Measurements from ENCODE around the gene FAM120C. TPM values are rescaled to one million over a fixed set of nuclear protein-coding genes. Genes with fewer than 3 reads are reported as not detected.

The FAM120C gene
- total and polyA plus RNA-seq, 10 of the 15 experiments (the other 5 are each of a cell fraction or from before 2014, with no cell fraction given) = 1.3 to 9.8 (median 4.9) TPM

DNA sequence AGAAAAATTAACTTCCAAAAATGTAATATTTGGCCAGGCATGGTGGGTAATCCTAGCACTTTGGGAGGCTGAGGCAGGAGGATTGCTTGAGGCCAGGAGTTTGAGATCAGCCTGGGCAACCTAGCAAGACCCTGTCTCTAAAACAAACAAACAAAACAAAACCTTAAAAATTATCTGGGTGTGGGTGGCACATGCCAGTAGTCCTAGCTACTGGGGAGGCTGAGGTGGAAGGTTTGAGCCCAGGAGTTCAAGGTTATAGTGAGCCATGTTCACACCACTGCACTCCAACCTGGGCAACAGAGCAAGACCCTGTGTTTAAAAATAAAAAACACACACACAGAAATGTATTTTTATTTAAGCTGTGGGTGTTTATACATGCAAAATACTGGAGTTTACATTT is 12.0 kb downstream of the FAM120C start:
- RAD21 ChIA-PET (ENCODE audit: unreplicated experiment) = no interaction called here
- CTCF ChIA-PET = no interaction called here
- no peak overlapping the region for H3K27ac ChIP-seq (ENCODE audit: control insufficient read depth, insufficient read depth)
- intact Hi-C loops (cut with micrococcal nuclease; ENCODE audit: unreplicated experiment) = no loop called here
- SMC1A ChIA-PET (ENCODE audit: uncharacterized antibody, unreplicated experiment) = interaction anchor here (1.1 to 1.3 kb wide), 2 partner anchors 9 to 24 kb away, joined by 3 read pairs; no protein-coding TSS in a partner anchor
- ATAC-seq (no peak), DNase-seq (ENCODE audit: low read depth, low spot score) (no peak), FAIRE-seq (no peak)
- H3K4me2 ChIP-seq (ENCODE audit: control insufficient read depth, insufficient read depth) = no peak overlapping the region
- H2AFZ ChIP-seq (ENCODE audit: control insufficient read depth, low read depth, low read length) = no peak overlapping the region
- TF ChIP-seq CHD4 (IDR thresholded peaks at IDR 0.05) (no peak), SIX5 (IDR thresholded peaks at IDR 0.05; ENCODE audit: low read depth, low read length, severe bottlenecking) (no peak)
- TF ChIP-seq, protein P1, sequence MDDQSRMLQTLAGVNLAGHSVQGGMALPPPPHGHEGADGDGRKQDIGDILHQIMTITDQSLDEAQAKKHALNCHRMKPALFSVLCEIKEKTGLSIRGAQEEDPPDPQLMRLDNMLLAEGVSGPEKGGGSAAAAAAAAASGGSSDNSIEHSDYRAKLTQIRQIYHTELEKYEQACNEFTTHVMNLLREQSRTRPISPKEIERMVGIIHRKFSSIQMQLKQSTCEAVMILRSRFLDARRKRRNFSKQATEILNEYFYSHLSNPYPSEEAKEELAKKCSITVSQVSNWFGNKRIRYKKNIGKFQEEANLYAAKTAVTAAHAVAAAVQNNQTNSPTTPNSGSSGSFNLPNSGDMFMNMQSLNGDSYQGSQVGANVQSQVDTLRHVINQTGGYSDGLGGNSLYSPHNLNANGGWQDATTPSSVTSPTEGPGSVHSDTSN (IDR thresholded peaks at IDR 0.05; ENCODE audit: insufficient replicate concordance, low read depth, low read length) = no peak
- no peak overlapping the region for H3K9ac ChIP-seq (ENCODE audit: control insufficient read depth, insufficient read depth, low read length)
- H4K20me1 ChIP-seq (ENCODE audit: control insufficient read depth, insufficient read depth) = no peaks in the 10 kb centered on the region
- POLR2A ChIA-PET = no interaction called here
- no TSS peak for BruUV-seq (replicated peaks)
- no peaks in the 10 kb centered on the region; a peak in 1 of 4 replicates for H3K36me3 ChIP-seq (ENCODE audit: control insufficient read depth in 2 of 2, insufficient read depth in 2 of 2, low read length in 1 of 2)
- no peaks in the 10 kb centered on the region for H3K4me1 ChIP-seq (ENCODE audit: control insufficient read depth, insufficient read depth, low read length)
- H3K9me3 ChIP-seq (replicated peaks; ENCODE audit: control insufficient read depth, insufficient read depth, low read length) = no peaks in the 10 kb centered on the region
- no peaks in the 10 kb centered on the region for H3K27me3 ChIP-seq (replicated peaks in 1 of 2; ENCODE audit: control insufficient read depth in 2 of 2, insufficient read depth in 2 of 2, low read length in 1 of 2)
- peaks cover 2% of the 10 kb centered on the region for H3K79me2 ChIP-seq (ENCODE audit: control insufficient read depth, insufficient read depth, low read length)
- in situ Hi-C loops (cut with MboI) = no loop called here
- H3K4me3 ChIP-seq = no peak overlapping the region

DNA sequence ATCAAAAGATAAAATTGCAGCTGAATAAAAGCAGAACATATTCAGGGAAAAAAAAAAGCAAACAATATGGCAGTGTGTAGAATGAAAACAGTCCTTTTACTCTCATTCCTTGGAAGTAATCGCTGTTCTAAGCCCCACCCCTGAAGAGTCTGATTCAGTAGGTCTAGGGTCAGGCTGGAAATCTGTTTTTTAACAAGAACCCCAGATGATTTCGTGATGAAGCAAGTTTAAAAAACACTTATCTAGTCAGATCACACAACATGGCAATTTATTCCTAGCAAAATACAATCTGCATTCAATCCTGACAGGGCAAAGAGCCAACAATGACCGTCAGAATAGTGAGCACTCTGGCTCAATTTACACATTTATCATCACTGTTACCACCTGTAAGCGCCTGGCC is 16.1 kb downstream of the FAM120C start:
- WGBS (ENCODE audit: insufficient coverage, insufficient replicate concordance, low lambda C conversion rate, missing lambda C conversion rate) = 31% methylated on average over 4 of the region's 4 CpGs
- ChIA-PET POLR2A (no interaction called here), RAD21 (ENCODE audit: unreplicated experiment) (no interaction called here), SMC1A (ENCODE audit: uncharacterized antibody, unreplicated experiment) (no interaction called here), CTCF (no interaction called here)
- Histone ChIP-seq H3K27me3 (replicated peaks in 1 of 2; ENCODE audit: control insufficient read depth in 2 of 2, insufficient read depth in 2 of 2, low read length in 1 of 2) (no peaks in the 10 kb centered on the region), H4K20me1 (ENCODE audit: control insufficient read depth, insufficient read depth) (no peaks in the 10 kb centered on the region), H3K36me3 (ENCODE audit: control insufficient read depth in 2 of 2, insufficient read depth in 2 of 2, low read length in 1 of 2) (no peaks in the 10 kb centered on the region), H3K9ac (ENCODE audit: control insufficient read depth, insufficient read depth, low read length) (no peak overlapping the region), H3K79me2 (ENCODE audit: control insufficient read depth, insufficient read depth, low read length) (no peaks in the 10 kb centered on the region), H3K4me2 (ENCODE audit: control insufficient read depth, insufficient read depth) (no peak overlapping the region), H2AFZ (ENCODE audit: control insufficient read depth, low read depth, low read length) (no peak overlapping the region), H3K27ac (ENCODE audit: control insufficient read depth, insufficient read depth) (no peak overlapping the region), H3K9me3 (replicated peaks; ENCODE audit: control insufficient read depth, insufficient read depth, low read length) (no peaks in the 10 kb centered on the region), H3K4me3 (no peak overlapping the region), H3K4me1 (ENCODE audit: control insufficient read depth, insufficient read depth, low read length) (no peaks in the 10 kb centered on the region)
- FAIRE-seq (no peak), ATAC-seq (no peak), DNase-seq (ENCODE audit: low read depth, low spot score) (no peak)
- TF ChIP-seq RB1 (IDR thresholded peaks at IDR 0.05; ENCODE audit: borderline replicate concordance) (no peak), SIN3A (IDR thresholded peaks at IDR 0.05; ENCODE audit: low read depth, low read length) (no peak), CHD2 (IDR thresholded peaks at IDR 0.05; ENCODE audit: borderline replicate concordance, low read depth, low read length) (no peak), CEBPB (IDR thresholded peaks at IDR 0.05; ENCODE audit: borderline replicate concordance in 1 of 2, low read depth in 2 of 2, low read length in 2 of 2) (no peak), NFYB (IDR thresholded peaks at IDR 0.05; ENCODE audit: insufficient read depth, low read depth, low read length) (no peak), ZNF592 (IDR thresholded peaks at IDR 0.05) (no peak)
- intact Hi-C loops (cut with micrococcal nuclease; ENCODE audit: unreplicated experiment) = no loop called here
- BruUV-seq (replicated peaks) = no TSS peak
- in situ Hi-C loops (cut with MboI) = no loop called here

Data from GM12878 (cell line).